Kidney (tissue), 14 donors: ENCODE data around the gene CRADD. TPM values are rescaled to one million over a fixed set of nuclear protein-coding genes. Genes with fewer than 3 reads are reported as not detected.

ENCODE experiments used
- DNase-seq, 5 donors: peaks; one replicate each; pipeline ENCODE4 v3.0.0-alpha.2; 2013 to 2020
- FAIRE-seq: peaks from 2 replicates; lab custom pipeline; 2012; peaks lifted over from hg19 to GRCh38; lab: Jason Lieb, UNC
- H3K27ac ChIP-seq, 2 donors: one replicate each; pipeline ENCODE4 v1.7.0; 2013; ENCODE audit warnings: low read depth in 2 of 2, low read length in 2 of 2, inconsistent platforms in 1 of 2
- H3K27me3 ChIP-seq: one replicate; pipeline ENCODE4 v1.7.1; 2013; ENCODE audit warnings: low read length, inconsistent platforms; ENCODE audit not compliant: control insufficient read depth, insufficient read depth
- H3K36me3 ChIP-seq, 3 donors: one replicate each; pipeline versions ENCODE4 v1.7.0 to v1.7.1; 2013; ENCODE audit warnings: low read length in 3 of 3, control low read depth in 1 of 3, inconsistent platforms in 1 of 3; ENCODE audit not compliant: insufficient read depth in 3 of 3, control insufficient read depth in 2 of 3
- H3K4me1 ChIP-seq, 3 donors: one replicate each; pipeline versions ENCODE4 v1.7.0 to v1.7.1; 2013; ENCODE audit warnings: low read length in 3 of 3, inconsistent platforms in 1 of 3, low read depth in 1 of 3; ENCODE audit not compliant: control insufficient read depth in 2 of 3, insufficient read depth in 2 of 3
- H3K4me3 ChIP-seq, 3 donors: one replicate each; pipeline versions ENCODE4 v1.7.0 to v1.8.1; 2013; ENCODE audit warnings: low read length in 3 of 3, control low read depth in 1 of 3, inconsistent platforms in 1 of 3
- H3K9ac ChIP-seq, 3 donors: one replicate each; pipeline versions ENCODE4 v1.7.0 to v1.7.1; 2013; ENCODE audit warnings: low read length in 3 of 3, control low read depth in 1 of 3, inconsistent platforms in 1 of 3
- H3K9me3 ChIP-seq, 3 donors: one replicate each; pipeline versions ENCODE4 v1.7.0 to v1.7.1; 2013; ENCODE audit warnings: low read length in 3 of 3, control low read depth in 1 of 3, inconsistent platforms in 1 of 3; ENCODE audit not compliant: control insufficient read depth in 2 of 3, insufficient read depth in 1 of 3
- CTCF ChIP-seq: IDR thresholded peaks from 3 replicates; pipeline ENCODE4 v1.5.1; 2012; ENCODE audit warnings: mild to moderate bottlenecking, moderate library complexity, borderline replicate concordance; ENCODE audit not compliant: insufficient read depth; ENCODE audit errors: extremely low read depth
- intact Hi-C: fragments of 100-400 bp; cut with DNase I; formaldehyde crosslinking; loops from one replicate; pipeline ENCODE4 v1.11.1; 2022
- polyA plus RNA-seq: library from polyadenylated mRNA; stranded (reverse); fragments of 350-450 nt; fragmentation: Illumina TruSeq; extraction: RNeasy Lipid Tissue Mini Kit (QIAGEN cat#74804); gene quantifications from one replicate; pipeline ENCODE4 v1.2.3, GENCODE V29; 2014; ENCODE audit warnings: low read depth, low replicate concordance; ENCODE audit not compliant: insufficient read depth
- total RNA-seq: library from RNA; stranded (reverse); fragmentation: NEBNext Ultra II Directional; extraction: Animal tissue kit (Norgen Biotek cat#: 25700); gene quantifications from one replicate; pipeline ENCODE4 v1.2.1, GENCODE V29; 2021
- donor health status: control.
- donor health status: control.
- donor health status: control.
- donor health status: control.
- donor health status: control.
- donor health status: DM: yes; HTN: yes; CAD: no.
- donor health status: Normal renal cell carcinoma (clear cell type).

The CRADD gene
- total and polyA plus RNA-seq, 2 donors from 2014 or later: 19.1 to 28.8 TPM

GRCh38 chr12:93902736-93903562, 225.8 kb downstream of the CRADD start:
- Histone ChIP-seq H3K4me3 (no peak overlapping the region), H3K36me3 (no peaks in the 10 kb centered on the region), H3K4me1 (no peaks in the 10 kb centered on the region), H3K27me3 (no peaks in the 10 kb centered on the region), H3K27ac (no peak overlapping the region), H3K9me3 (no peaks in the 10 kb centered on the region), H3K9ac (no peak overlapping the region)
- no peak for TF ChIP-seq CTCF
- FAIRE-seq (no peak), DNase-seq (no peak)
- intact Hi-C loops: no loop called here

- H3K9ac ChIP-seq: no peak overlapping the region
- no peaks in the 10 kb centered on the region for H3K4me1 ChIP-seq
- intact Hi-C loops: no loop called here
- DNase-seq: no peak
- H3K4me3 ChIP-seq: no peak overlapping the region
- no peaks in the 10 kb centered on the region for H3K27me3 ChIP-seq
- H3K36me3 ChIP-seq: no peaks in the 10 kb centered on the region
- no peak overlapping the region for H3K27ac ChIP-seq
- no peak for TF ChIP-seq CTCF
- H3K9me3 ChIP-seq: no peaks in the 10 kb centered on the region
- FAIRE-seq: no peak
Observed at GRCh38 chr12:93904124-93904523, 226.9 kb downstream of the CRADD start.

DNA sequence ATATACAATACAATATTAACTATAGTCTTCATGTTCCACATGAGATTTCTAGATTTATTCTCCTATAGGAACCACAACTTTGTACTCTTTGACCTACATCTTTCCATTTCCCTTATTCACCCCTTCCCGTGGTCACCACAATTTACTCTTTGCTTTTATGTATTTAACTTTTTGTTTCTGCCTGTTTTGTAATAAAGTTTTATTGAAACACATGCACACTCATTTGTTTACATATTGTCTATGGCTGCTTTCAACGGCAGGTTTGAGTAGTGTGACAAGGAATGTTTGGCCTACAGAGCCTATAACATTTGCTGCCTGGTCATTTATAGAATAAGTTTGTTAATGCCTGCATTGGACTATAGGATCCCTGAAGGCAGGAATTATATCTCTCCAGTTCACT, 231.1 kb downstream of the CRADD start:
- Histone ChIP-seq H3K27me3 (no peaks in the 10 kb centered on the region), H3K4me3 (no peak overlapping the region), H3K27ac (no peak overlapping the region), H3K36me3 (no peaks in the 10 kb centered on the region), H3K4me1 (no peaks in the 10 kb centered on the region), H3K9me3 (no peaks in the 10 kb centered on the region), H3K9ac (no peak overlapping the region)
- no peak for TF ChIP-seq CTCF
- intact Hi-C loops: no loop called here
- FAIRE-seq (no peak), DNase-seq (no peak)
